Measurements from ENCODE around the gene CAPN9.

CAPN9 gene

DNA sequence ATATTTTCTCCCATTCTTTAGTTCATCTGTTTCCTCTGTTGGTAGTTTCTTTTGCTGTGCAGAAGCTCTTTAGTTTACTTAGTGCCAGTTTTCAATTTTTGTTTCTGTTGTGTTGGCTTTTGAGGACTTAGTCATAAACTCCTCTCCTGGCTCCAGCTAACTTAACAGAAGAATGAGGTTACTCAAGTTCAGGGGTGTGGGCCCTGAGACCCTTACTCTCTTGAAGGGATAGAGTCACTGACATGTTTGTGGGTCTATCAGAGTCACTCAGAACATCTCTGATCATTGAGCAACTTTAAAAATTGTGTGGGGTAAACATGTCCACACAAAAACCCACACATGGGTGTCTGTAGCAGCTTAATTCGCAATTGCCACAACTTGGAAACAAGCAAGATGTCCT is 47.5 kb upstream of the CAPN9 start:
- Histone ChIP-seq H3K27ac (ENCODE audit: low read depth, low read length, poor library complexity, severe bottlenecking) (no peak overlapping the region), H3K27me3 (ENCODE audit: insufficient read depth, low read length) (no peaks in the 10 kb centered on the region), H3K79me2 (ENCODE audit: insufficient read depth, low read length) (no peaks in the 10 kb centered on the region), H3K9me3 (ENCODE audit: low read length) (no peaks in the 10 kb centered on the region), H3F3A (ENCODE audit: insufficient read depth, low read length) (no peaks in the 10 kb centered on the region), H3K9ac (ENCODE audit: low read length) (no peak overlapping the region), H3K4me3 (ENCODE audit: low read depth, low read length, poor library complexity, severe bottlenecking) (no peak overlapping the region), H2AFZ (ENCODE audit: low read length) (no peak overlapping the region), H3K9me2 (ENCODE audit: low read depth, low read length) (no peaks in the 10 kb centered on the region), H3K4me1 (ENCODE audit: insufficient read depth, low read length, severe bottlenecking) (no peaks in the 10 kb centered on the region), H3K4me2 (ENCODE audit: low read length) (no peak overlapping the region), H4K20me1 (ENCODE audit: insufficient read depth, low read length) (no peaks in the 10 kb centered on the region), H3K36me3 (ENCODE audit: insufficient read depth, low read length) (no peaks in the 10 kb centered on the region)
- TF ChIP-seq EZH2 (IDR thresholded peaks at IDR 0.05; ENCODE audit: borderline replicate concordance, low read length): no peak
- TF ChIP-seq, protein P1, sequence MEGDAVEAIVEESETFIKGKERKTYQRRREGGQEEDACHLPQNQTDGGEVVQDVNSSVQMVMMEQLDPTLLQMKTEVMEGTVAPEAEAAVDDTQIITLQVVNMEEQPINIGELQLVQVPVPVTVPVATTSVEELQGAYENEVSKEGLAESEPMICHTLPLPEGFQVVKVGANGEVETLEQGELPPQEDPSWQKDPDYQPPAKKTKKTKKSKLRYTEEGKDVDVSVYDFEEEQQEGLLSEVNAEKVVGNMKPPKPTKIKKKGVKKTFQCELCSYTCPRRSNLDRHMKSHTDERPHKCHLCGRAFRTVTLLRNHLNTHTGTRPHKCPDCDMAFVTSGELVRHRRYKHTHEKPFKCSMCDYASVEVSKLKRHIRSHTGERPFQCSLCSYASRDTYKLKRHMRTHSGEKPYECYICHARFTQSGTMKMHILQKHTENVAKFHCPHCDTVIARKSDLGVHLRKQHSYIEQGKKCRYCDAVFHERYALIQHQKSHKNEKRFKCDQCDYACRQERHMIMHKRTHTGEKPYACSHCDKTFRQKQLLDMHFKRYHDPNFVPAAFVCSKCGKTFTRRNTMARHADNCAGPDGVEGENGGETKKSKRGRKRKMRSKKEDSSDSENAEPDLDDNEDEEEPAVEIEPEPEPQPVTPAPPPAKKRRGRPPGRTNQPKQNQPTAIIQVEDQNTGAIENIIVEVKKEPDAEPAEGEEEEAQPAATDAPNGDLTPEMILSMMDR (IDR thresholded peaks at IDR 0.05; ENCODE audit: low read length): no peak

DNA sequence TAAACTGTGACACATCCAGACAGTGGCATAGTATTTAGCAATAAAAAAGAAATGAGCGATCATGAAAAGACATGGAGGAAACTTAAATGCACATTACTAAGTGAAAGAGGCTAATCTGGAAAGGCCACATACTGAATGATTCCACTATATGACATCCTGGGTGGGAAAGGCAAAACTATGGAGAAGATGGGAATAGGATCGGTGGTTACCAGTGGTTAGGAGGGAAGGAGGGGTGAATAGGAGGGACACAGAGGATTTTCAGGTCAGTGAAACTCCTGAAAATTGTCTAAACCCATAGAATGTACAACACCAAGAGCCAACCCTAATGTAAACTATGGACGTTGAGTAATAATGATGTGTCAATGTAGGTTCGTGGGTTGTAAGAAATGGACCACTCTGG is 47.1 kb upstream of the CAPN9 start:
- no peaks in the 10 kb centered on the region for H3K9me2 ChIP-seq (ENCODE audit: low read depth, low read length)
- no peaks in the 10 kb centered on the region for H3K36me3 ChIP-seq (ENCODE audit: insufficient read depth, low read length)
- H3K27me3 ChIP-seq (ENCODE audit: insufficient read depth, low read length): no peaks in the 10 kb centered on the region
- no peak overlapping the region for H3K4me3 ChIP-seq (ENCODE audit: low read depth, low read length, poor library complexity, severe bottlenecking)
- H4K20me1 ChIP-seq (ENCODE audit: insufficient read depth, low read length): no peaks in the 10 kb centered on the region
- H3F3A ChIP-seq (ENCODE audit: insufficient read depth, low read length): no peaks in the 10 kb centered on the region
- H3K9me3 ChIP-seq (ENCODE audit: low read length): no peaks in the 10 kb centered on the region
- no peak overlapping the region for H3K27ac ChIP-seq (ENCODE audit: low read depth, low read length, poor library complexity, severe bottlenecking)
- TF ChIP-seq EZH2 (IDR thresholded peaks at IDR 0.05; ENCODE audit: borderline replicate concordance, low read length): no peak
- TF ChIP-seq, protein P1 (IDR thresholded peaks at IDR 0.05; ENCODE audit: low read length): no peak
- H3K4me2 ChIP-seq (ENCODE audit: low read length): no peak overlapping the region
- H3K9ac ChIP-seq (ENCODE audit: low read length): no peak overlapping the region
- no peaks in the 10 kb centered on the region for H3K79me2 ChIP-seq (ENCODE audit: insufficient read depth, low read length)
- no peaks in the 10 kb centered on the region for H3K4me1 ChIP-seq (ENCODE audit: insufficient read depth, low read length, severe bottlenecking)
- no peak overlapping the region for H2AFZ ChIP-seq (ENCODE audit: low read length)

DNA sequence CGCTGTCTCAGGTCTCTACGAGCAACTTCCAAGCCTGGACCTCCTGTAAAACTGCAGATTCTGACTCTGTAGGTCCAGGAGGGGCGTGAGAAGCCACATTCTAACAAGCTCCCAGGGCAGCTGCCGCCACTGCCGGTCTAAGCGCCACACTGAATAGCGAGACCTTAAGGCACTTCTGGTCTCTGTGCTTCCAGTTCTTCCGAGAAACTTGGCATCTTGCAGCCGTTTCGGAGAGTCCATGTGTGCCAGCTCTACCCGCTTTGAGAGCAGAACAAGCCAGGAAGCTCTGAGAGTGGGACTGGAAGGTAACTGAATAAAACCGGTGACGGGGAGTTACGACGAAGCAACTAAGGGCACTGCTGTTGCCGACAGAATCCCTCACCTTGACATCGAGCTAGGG is 45.8 kb upstream of the CAPN9 start:
- Histone ChIP-seq H3K36me3 (ENCODE audit: insufficient read depth, low read length) (no peaks in the 10 kb centered on the region), H3K9ac (ENCODE audit: low read length) (no peak overlapping the region), H3K4me1 (ENCODE audit: insufficient read depth, low read length, severe bottlenecking) (no peaks in the 10 kb centered on the region), H3K9me3 (ENCODE audit: low read length) (no peaks in the 10 kb centered on the region), H3F3A (ENCODE audit: insufficient read depth, low read length) (no peaks in the 10 kb centered on the region), H3K4me2 (ENCODE audit: low read length) (no peak overlapping the region), H3K27me3 (ENCODE audit: insufficient read depth, low read length) (no peaks in the 10 kb centered on the region), H3K27ac (ENCODE audit: low read depth, low read length, poor library complexity, severe bottlenecking) (no peak overlapping the region), H3K79me2 (ENCODE audit: insufficient read depth, low read length) (no peaks in the 10 kb centered on the region), H4K20me1 (ENCODE audit: insufficient read depth, low read length) (no peaks in the 10 kb centered on the region), H3K4me3 (ENCODE audit: low read depth, low read length, poor library complexity, severe bottlenecking) (no peak overlapping the region), H2AFZ (ENCODE audit: low read length) (no peak overlapping the region), H3K9me2 (ENCODE audit: low read depth, low read length) (no peaks in the 10 kb centered on the region)
- TF ChIP-seq, protein P1 (IDR thresholded peaks at IDR 0.05; ENCODE audit: low read length): no peak
- no peak for TF ChIP-seq EZH2 (IDR thresholded peaks at IDR 0.05; ENCODE audit: borderline replicate concordance, low read length)

Measured in OCI-LY1 (cell line).